ENCODE data around the gene IRGQ.

Gene IRGQ

DNA sequence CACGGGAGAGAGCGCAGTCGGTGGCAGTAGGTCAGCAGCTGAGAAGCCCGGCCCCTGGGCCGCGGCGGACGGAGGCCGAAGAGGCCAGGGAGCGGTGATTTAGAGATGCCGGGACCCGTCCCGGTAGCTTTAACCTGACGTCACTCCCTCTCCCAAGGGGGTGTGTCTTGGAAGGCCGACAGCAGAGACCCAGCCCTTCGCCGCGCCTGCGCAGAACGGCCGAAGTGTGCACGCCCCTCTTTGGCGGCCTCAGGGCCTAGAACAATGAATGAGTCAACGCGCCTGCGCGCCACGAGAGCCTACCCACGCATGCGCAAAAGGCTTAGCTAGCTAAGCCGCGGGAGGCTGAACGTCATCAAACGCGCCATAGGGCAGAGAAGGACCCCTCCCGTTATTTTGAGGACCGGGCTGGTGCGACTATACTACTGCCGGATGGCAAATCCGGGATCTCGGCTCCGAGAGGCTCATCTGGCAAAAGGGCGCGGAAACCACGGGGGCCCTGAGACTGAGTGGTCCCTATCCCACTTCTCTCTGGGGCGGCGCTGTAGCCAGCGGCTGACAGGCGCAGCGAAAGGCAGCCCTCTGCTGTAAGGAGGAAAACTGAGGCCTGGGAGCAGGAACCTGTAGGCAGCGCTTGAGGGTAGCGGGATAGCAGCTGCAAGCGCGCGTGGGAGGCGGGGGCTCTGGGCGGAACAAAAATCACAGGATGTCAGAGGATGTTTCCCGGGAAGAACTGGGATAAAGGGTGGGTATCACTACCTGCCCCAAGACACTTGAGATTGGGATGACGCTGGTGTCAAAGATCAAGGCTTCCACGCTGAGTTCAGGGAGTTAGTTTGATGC is at the start of gene IRGQ, which contains the start of gene ZNF576:
TSS of gene IRGQ (minus strand) at position 136 of the 843 bp plus-strand sequence. CDS start 796 bp downstream, outside the sequence.
TSS of gene ZNF576 (plus strand) at position 597 of the 843 bp plus-strand sequence. CDS start 514 bp downstream, outside the sequence.
- peak; percentile 100 for DNase-seq

- DNase-seq: no peak
Observed at GRCh38 chr19:43644181-43644580, 48.2 kb upstream of the IRGQ start.

GRCh38 chr19:43643326-43643725 is 47.4 kb upstream of the IRGQ start:
- DNase-seq: no peak

GRCh38 chr19:43642531-43642930 is 46.6 kb upstream of the IRGQ start:
- DNase-seq: no peak

DNA sequence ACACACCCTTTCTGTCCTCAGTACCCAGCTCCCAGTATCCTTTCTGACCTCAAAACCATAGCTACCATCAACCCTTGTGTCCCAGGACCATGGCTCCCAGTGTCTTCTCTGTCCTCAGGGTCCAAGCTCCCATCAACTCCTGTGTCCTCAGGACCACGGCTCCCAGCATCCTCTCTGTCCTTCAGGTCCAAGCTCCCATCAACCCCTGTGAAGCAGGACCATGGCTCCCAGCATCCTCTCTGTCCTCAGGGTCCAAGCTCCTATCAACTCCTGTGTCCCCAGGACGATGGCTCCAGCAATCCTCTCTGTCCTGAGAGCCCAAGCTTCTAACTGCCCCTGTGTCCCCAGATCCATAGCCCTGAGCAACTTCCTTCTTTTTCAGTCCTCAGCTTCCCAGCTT is 45.4 kb upstream of the IRGQ start:
- DNase-seq: peak; percentile 16

DNA sequence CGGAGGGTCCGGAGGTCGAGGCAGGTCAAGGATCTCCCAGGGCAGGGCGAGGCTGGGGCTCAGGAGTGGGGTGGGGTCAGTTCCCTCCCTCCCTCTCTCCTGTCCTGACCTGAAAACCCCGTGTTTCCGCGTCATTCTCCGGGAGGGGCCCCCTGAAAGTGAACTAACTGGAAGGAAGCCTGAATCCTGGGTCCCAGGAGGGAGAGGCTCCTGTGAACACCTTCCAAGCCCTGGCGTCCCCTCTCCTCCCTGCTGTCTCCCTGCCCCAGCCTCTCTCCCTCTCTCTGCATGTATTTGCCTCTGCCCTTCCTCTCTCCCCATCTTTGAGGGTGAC is 44.5 kb upstream of the IRGQ start:
- no peak for DNase-seq

DNA sequence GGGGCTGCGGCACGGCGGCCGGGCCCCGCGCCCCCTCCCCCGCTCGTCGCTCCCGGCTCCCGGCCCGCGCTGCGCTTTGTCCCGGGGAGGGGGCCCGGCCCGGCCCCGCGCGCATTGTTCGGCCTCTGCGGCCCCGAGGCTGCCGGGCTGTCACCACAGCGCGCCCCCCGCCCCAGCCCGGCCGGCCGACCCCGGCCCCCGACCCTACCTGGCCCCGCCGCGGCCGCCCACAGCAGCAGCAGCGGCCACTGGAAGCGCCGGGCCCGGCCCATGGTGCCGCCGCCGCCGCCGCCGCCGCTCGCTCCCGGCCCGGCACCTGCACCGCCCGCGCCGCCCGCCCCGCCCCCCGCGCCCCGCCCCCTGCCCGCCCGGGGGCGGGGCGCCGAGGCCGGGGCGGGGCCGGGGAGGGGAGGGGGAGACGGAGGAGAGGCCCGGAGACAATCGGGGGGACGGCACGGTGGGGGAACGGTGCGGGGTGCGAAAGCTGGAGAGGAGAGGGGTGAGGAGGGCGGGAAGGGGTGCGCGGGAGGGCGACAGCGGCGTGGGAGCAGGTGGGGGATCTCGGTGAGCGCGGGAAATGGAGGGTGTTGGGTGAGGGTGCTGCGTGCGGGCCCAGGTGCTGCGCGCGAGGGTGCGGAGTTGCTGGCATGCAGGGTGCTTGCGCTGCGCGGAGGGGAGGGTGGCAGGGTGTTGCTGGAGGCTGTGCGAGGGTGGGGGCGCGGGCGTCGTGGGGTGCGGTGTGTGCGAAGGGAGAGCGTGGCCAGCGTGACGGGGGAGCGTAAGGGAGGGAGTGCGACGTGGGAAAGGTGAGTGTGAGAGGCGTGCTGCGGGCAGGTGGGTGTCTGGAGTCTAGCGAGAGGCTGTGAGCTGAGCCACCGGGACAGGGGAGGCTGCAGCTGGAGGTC is 43.8 kb upstream of the IRGQ start, which contains the start of gene CADM4:
TSS of gene CADM4 (minus strand) at position 332 of the 905 bp plus-strand sequence. CDS start at position 272, 60 bp downstream.
- DNase-seq: peak; percentile 55

GRCh38 chr19:43638995-43639518 is 43.1 kb upstream of the IRGQ start:
- DNase-seq: no peak

- DNase-seq: no peak
Observed at GRCh38 chr19:43638214-43638994, 42.5 kb upstream of the IRGQ start.

DNA sequence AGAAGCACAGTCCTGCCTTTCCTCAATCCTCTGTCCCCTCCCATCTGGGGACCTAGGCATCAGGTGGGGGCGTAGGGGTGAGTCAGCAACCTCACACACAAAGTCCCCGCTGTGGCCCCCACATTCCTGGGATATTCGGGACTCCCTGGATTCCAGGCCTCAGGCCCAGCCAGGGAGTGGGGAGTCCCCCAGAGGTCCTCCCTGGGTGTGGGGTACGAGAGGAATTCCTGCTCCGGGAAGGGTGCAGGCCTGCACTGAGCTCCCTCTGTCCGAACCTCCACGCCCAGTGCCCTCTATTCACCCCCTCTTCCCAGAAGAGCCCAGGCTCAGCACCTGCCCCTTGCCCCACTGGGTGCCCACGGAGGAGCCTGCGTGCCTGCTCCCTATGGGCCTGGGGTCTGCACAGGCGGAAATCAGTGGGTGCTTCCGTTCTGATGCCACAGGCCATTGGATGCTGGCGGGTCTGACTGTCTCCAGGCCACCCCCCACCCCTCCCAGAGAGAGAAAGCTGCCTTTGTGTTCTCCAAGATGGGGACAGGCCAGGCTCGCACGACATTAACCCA is 40.3 kb upstream of the IRGQ start:
- no peak for DNase-seq

GRCh38 chr19:43635561-43635940 is 39.6 kb upstream of the IRGQ start:
- DNase-seq: peak; percentile 65

DNA sequence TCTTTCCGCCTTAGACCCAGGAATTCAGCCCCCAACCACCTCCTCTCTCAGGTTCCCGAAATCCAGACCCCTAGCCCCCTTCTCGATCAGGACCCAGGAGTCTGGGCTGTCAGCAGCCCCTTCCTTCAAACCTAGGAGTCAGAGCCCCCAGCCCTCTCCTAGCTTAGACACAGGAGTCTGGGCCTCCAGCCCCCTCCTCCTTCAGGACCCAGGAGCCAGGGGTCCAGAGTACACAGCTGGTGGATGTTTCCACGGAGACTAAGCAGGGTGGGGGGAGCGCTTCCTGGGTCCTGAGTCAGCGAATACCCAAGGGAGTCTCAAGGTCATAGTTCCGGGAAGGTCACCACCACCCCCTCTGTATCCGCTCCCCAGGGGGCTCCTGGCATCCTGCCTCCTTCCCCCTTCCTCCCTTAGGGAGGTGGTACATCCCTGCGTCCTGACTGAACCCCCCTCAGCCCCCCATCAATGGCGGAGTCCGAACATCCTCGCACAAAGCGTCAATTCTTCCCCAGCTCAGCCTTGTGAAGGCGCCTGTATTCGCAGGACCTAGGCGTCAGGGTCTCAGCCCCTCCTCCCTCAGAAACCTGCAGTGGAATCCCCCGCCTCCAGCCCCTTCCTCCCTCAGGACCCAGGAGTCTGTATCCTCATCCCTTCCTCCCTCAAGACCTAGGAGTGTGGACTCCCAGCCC is 39.1 kb upstream of the IRGQ start:
- DNase-seq: peak; percentile 65

DNA sequence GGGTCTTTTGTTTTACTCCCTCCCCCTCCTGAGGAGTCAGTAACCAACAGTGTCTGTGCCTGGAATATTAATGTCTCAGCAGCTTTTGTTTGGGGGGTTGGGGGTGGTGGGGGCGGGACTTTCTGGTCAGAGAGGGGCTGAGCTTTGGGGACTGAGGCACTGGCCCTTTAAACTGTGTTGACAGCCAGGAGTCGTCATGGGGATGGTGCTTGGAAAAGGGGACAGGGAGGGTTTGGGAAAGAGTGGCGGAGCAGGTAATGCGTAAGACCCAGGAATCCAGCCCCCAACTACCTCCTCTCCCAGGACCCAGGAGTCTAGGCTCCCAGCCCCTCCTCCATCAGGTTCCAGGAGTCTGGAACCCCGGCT is 38.6 kb upstream of the IRGQ start:
- no peak for DNase-seq

DNA sequence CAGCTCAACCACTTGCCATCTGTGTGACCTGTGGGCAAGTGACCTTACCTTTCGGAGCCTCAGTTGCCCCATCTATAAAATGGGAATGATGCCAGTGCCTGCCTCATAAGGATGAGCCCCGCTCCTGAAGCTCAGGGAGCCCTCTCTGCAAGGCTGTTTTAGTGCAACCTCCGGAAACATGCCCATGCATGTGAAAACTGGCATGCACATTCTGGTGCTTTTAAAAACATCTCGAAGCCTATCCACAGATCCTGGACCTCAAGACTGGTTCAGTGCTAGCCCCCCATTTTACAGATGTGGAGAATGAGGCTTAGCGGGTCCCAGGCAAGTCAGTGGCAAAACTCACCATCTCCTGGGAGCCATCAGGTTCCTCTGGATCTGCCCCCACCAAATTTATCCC is 38.1 kb upstream of the IRGQ start:
- peak; percentile 28 for DNase-seq

- no peak for DNase-seq
Observed at GRCh38 chr19:43633520-43633919, 37.6 kb upstream of the IRGQ start.

GRCh38 chr19:43631491-43631890 is 35.6 kb upstream of the IRGQ start:
- DNase-seq: no peak

DNA sequence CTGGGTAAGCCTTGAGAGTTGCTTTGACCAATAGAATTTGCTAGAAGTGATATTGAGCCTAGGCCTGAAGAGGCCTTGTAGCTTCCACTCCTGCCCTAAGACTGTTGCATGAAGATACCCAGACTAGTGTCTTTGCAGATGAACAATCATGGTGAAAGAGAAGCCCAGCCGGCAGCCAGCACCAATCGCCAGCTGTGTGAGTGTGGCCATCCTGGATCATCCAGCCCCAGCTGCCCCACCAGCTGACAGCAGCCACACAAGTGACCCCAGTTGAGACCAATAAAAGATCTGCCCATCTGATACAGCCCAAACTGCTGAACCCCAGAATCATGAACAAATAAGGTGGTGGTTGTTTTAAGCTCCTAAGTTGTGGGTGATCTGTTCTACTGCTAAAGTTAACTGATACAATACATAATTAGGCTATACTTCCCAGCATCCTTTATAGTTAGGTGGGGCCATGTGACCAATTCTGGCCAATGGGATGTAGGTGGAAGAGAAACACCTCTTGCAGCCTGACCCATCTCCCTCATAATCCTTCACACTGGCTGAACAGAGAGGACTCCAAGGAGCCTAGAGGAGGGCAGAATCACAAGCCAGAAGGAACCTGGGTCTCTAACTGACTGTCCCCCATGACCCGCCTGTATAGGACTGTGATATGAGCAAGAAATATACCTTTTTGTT is 32.9 kb upstream of the IRGQ start:
- no peak for DNase-seq

GRCh38 chr19:43626838-43627237 is 30.9 kb upstream of the IRGQ start:
- DNase-seq: no peak

DNA sequence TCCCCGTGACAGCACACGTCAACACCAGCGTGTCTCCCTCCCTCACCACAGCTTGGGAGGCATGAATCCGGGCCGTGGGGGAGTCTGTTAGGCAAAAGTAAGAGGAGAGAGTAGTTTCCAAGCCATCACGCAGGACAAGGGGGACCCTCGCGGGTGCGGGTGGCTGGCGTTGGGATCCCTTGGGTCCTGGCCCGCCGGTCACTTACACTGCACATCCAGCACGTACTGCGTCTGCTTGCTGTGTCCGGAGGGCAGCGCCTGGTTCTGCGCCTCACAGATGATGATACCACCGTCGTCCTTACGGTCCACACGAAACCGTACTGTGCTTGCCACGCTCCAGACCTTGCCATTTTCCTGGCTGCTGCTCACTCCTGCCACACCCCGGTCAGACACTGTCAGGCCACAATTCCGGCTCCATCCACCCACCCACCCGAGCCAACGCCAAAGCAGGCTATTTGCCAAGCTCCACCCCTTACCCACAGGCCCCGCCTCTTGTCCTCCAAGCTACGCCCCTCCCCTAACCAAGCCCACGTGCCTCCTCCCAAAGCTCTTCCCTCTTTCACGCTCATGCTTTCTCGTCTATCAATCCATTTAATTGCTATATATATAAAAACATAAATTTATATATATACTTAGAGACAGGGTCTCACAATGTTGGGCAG is 30.1 kb upstream of the IRGQ start:
- DNase-seq: peak; percentile 59

DNA sequence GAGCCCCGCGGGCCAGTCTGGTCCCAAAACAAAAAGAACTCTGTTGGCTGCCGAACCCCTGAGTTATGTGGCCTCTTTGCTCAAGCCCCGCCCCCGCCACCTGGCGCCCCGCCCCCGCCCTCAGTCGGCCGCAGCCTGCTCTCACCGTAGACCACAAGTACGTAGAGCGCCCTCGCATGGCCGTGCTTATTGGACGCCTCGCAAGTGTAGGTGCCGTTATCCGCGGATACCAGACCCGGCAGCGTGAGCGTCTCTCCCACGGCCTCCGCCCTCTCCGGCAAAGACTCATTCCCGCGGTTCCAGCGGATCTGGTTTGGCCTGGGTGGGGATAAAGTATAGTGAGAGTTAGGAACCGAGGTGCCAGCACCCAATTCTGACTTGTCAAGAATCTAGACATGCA is 29.0 kb upstream of the IRGQ start:
- peak; percentile 56 for DNase-seq
